ENCODE data around the gene ATP2A3. TPM values are rescaled to one million over a fixed set of nuclear protein-coding genes. Genes with fewer than 3 reads are reported as not detected.

Gene ATP2A3
- total and polyA plus RNA-seq, 2 experiments from 2014 or later: 2.2 to 4.1 TPM

- no peak for TF ChIP-seq CTCF (IDR thresholded peaks at IDR 0.05; ENCODE audit: poor library complexity)
- no peak for TF ChIP-seq EZH2phosphoT487 (IDR thresholded peaks at IDR 0.05; ENCODE audit: low read depth, severe bottlenecking, unreplicated experiment)
- no peak for TF ChIP-seq EZH2 (IDR thresholded peaks at IDR 0.05; ENCODE audit: borderline replicate concordance)
- H3K9me3 ChIP-seq (ENCODE audit: low read depth): no peaks in the 10 kb centered on the region
- no peaks in the 10 kb centered on the region for H3K4me1 ChIP-seq (ENCODE audit: insufficient read depth)
- no peaks in the 10 kb centered on the region for H4K20me1 ChIP-seq (ENCODE audit: insufficient read depth, poor library complexity, severe bottlenecking)
- no peak overlapping the region for H3K4me3 ChIP-seq
- H3K4me2 ChIP-seq: no peak overlapping the region
- WGBS (ENCODE audit: low lambda C conversion rate, missing lambda C conversion rate): 63% methylated on average over 9 of the region's 9 CpGs
- DNase-seq (ENCODE audit: low spot score): no peak
- H2AFZ ChIP-seq: no peak overlapping the region
- no peaks in the 10 kb centered on the region for H3K79me2 ChIP-seq
- no peaks in the 10 kb centered on the region for H3K36me3 ChIP-seq (replicated peaks; ENCODE audit: insufficient read depth, low read depth)
- H3K9me2 ChIP-seq (replicated peaks; ENCODE audit: insufficient read depth): no peaks in the 10 kb centered on the region
- no peak overlapping the region for H3K27ac ChIP-seq
- no peaks in the 10 kb centered on the region for H3K27me3 ChIP-seq
Measured at GRCh38 chr17:3977387-3977786, 13.2 kb upstream of the ATP2A3 start.

GRCh38 chr17:3976675-3977171, 12.5 kb upstream of the ATP2A3 start:
- no peaks in the 10 kb centered on the region for H3K4me1 ChIP-seq (ENCODE audit: insufficient read depth)
- no peaks in the 10 kb centered on the region for H3K36me3 ChIP-seq (replicated peaks; ENCODE audit: insufficient read depth, low read depth)
- H3K27ac ChIP-seq: no peak overlapping the region

GRCh38 chr17:3974980-3975379, 10.7 kb upstream of the ATP2A3 start:
- Histone ChIP-seq H4K20me1 (ENCODE audit: insufficient read depth, poor library complexity, severe bottlenecking) (no peaks in the 10 kb centered on the region), H3K4me2 (no peak overlapping the region), H3K9me3 (ENCODE audit: low read depth) (no peaks in the 10 kb centered on the region), H3K9me2 (replicated peaks; ENCODE audit: insufficient read depth) (no peaks in the 10 kb centered on the region), H3K4me1 (ENCODE audit: insufficient read depth) (no peaks in the 10 kb centered on the region), H2AFZ (no peak overlapping the region), H3K4me3 (no peak overlapping the region), H3K27me3 (no peaks in the 10 kb centered on the region), H3K79me2 (no peaks in the 10 kb centered on the region), H3K27ac (no peak overlapping the region), H3K36me3 (replicated peaks; ENCODE audit: insufficient read depth, low read depth) (no peaks in the 10 kb centered on the region)
- TF ChIP-seq EZH2phosphoT487 (IDR thresholded peaks at IDR 0.05; ENCODE audit: low read depth, severe bottlenecking, unreplicated experiment) (no peak), CTCF (IDR thresholded peaks at IDR 0.05; ENCODE audit: poor library complexity) (no peak), EZH2 (IDR thresholded peaks at IDR 0.05; ENCODE audit: borderline replicate concordance) (no peak)
- 98% methylated on average over 9 of the region's 9 CpGs for WGBS (ENCODE audit: low lambda C conversion rate, missing lambda C conversion rate)
- no peak for DNase-seq (ENCODE audit: low spot score)

More at GRCh38 chr17:3976675-3977171, 12.5 kb upstream of the ATP2A3 start:
- no peak for TF ChIP-seq EZH2 (IDR thresholded peaks at IDR 0.05; ENCODE audit: borderline replicate concordance)
- H3K79me2 ChIP-seq: no peaks in the 10 kb centered on the region
- H3K4me3 ChIP-seq: no peak overlapping the region
- no peaks in the 10 kb centered on the region for H4K20me1 ChIP-seq (ENCODE audit: insufficient read depth, poor library complexity, severe bottlenecking)
- DNase-seq (ENCODE audit: low spot score): no peak
- no peak overlapping the region for H3K4me2 ChIP-seq
- H3K9me3 ChIP-seq (ENCODE audit: low read depth): no peaks in the 10 kb centered on the region
- H2AFZ ChIP-seq: no peak overlapping the region
- H3K27me3 ChIP-seq: no peaks in the 10 kb centered on the region
- 94% methylated on average over 17 of the region's 17 CpGs for WGBS (ENCODE audit: low lambda C conversion rate, missing lambda C conversion rate)
- H3K9me2 ChIP-seq (replicated peaks; ENCODE audit: insufficient read depth): no peaks in the 10 kb centered on the region

GRCh38 chr17:3974138-3974687, 10.0 kb upstream of the ATP2A3 start:
- TF ChIP-seq EZH2phosphoT487 (IDR thresholded peaks at IDR 0.05; ENCODE audit: low read depth, severe bottlenecking, unreplicated experiment) (no peak), CTCF (IDR thresholded peaks at IDR 0.05; ENCODE audit: poor library complexity) (no peak), EZH2 (IDR thresholded peaks at IDR 0.05; ENCODE audit: borderline replicate concordance) (no peak)
- DNase-seq (ENCODE audit: low spot score): no peak
- H4K20me1 ChIP-seq (ENCODE audit: insufficient read depth, poor library complexity, severe bottlenecking): no peaks in the 10 kb centered on the region
- H3K79me2 ChIP-seq: no peaks in the 10 kb centered on the region
- H3K27ac ChIP-seq: no peak overlapping the region
- 86% methylated on average over 14 of the region's 15 CpGs for WGBS (ENCODE audit: low lambda C conversion rate, missing lambda C conversion rate)
- H2AFZ ChIP-seq: no peak overlapping the region
- H3K4me2 ChIP-seq: no peak overlapping the region
- H3K9me3 ChIP-seq (ENCODE audit: low read depth): no peaks in the 10 kb centered on the region
- H3K27me3 ChIP-seq: no peaks in the 10 kb centered on the region
- no peaks in the 10 kb centered on the region for H3K36me3 ChIP-seq (replicated peaks; ENCODE audit: insufficient read depth, low read depth)
- no peaks in the 10 kb centered on the region for H3K4me1 ChIP-seq (ENCODE audit: insufficient read depth)
- H3K4me3 ChIP-seq: no peak overlapping the region
- no peaks in the 10 kb centered on the region for H3K9me2 ChIP-seq (replicated peaks; ENCODE audit: insufficient read depth)

Measured in hepatocyte (in vitro differentiated cells).